Measurements from ENCODE around the gene RPIA. TPM values are rescaled to one million over a fixed set of nuclear protein-coding genes. Genes with fewer than 3 reads are reported as not detected.
A peak's percentile ranks its signal among the peaks of the same experiment; 100 is the strongest.

RPIA gene
- total and polyA plus RNA-seq, 2 donors (not counting 1 experiment from before 2014, with no cell fraction given), result 6.4 to 9.4 TPM

GRCh38 chr2:88747990-88748389 is 56.5 kb downstream of the RPIA start:
- no peak for TF ChIP-seq EZH2 (IDR thresholded peaks at IDR 0.05; ENCODE audit: low read length, missing control alignments)
- TF ChIP-seq, protein P1, sequence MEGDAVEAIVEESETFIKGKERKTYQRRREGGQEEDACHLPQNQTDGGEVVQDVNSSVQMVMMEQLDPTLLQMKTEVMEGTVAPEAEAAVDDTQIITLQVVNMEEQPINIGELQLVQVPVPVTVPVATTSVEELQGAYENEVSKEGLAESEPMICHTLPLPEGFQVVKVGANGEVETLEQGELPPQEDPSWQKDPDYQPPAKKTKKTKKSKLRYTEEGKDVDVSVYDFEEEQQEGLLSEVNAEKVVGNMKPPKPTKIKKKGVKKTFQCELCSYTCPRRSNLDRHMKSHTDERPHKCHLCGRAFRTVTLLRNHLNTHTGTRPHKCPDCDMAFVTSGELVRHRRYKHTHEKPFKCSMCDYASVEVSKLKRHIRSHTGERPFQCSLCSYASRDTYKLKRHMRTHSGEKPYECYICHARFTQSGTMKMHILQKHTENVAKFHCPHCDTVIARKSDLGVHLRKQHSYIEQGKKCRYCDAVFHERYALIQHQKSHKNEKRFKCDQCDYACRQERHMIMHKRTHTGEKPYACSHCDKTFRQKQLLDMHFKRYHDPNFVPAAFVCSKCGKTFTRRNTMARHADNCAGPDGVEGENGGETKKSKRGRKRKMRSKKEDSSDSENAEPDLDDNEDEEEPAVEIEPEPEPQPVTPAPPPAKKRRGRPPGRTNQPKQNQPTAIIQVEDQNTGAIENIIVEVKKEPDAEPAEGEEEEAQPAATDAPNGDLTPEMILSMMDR (conservative IDR thresholded peaks at IDR 0.05 in 1 of 2, IDR thresholded peaks at IDR 0.05 in 1 of 2; ENCODE audit: low read depth in 1 of 2, low read length in 2 of 2), result no peak

DNA sequence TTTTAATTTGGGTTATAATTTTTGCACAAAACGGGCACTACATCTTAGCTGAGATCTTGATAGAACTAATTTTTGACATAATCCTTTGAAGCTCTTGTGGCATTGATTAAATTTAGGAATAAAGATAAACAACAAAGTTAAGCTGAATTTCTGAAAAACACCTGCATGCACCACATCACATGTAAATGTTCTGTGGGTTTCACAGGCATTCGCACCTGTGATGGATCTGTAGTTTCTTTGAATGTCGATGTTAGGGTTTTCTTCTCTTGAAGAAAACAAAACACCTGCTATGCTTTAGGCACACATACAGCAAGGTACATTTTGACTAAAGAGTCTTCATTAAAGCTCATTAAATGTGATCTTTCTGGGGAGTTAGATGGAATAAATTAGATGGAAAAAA is 60.3 kb downstream of the RPIA start:
- Histone ChIP-seq H3K4me3 (replicated peaks in 1 of 4; ENCODE audit: control extremely low read depth in 1 of 4, insufficient read depth in 1 of 4, low read depth in 3 of 4, low read length in 4 of 4) (no peak overlapping the region), H3K27ac (ENCODE audit: insufficient read depth, low read length) (no peak overlapping the region), H3K27me3 (ENCODE audit: control insufficient read depth, insufficient read depth, low read length) (no peaks in the 10 kb centered on the region), H3K4me2 (ENCODE audit: extremely low read depth, insufficient read depth, low read length) (no peak overlapping the region), H2AFZ (ENCODE audit: low read length) (no peak overlapping the region), H3K79me2 (ENCODE audit: control insufficient read depth, insufficient read depth, low read length) (no peaks in the 10 kb centered on the region), H3K9me3 (ENCODE audit: control insufficient read depth, insufficient read depth, low read depth, low read length) (no peaks in the 10 kb centered on the region), H3K9ac (ENCODE audit: insufficient read depth, low read length) (no peak overlapping the region), H3K4me1 (ENCODE audit: control insufficient read depth, extremely low read depth, insufficient read depth, low read length) (no peaks in the 10 kb centered on the region), H4K20me1 (ENCODE audit: control insufficient read depth, extremely low read depth, insufficient read depth, low read length) (no peaks in the 10 kb centered on the region), H3K36me3 (ENCODE audit: control insufficient read depth, insufficient read depth, low read length) (no peaks in the 10 kb centered on the region)
- TF ChIP-seq, protein P1 (conservative IDR thresholded peaks at IDR 0.05 in 1 of 2, IDR thresholded peaks at IDR 0.05 in 1 of 2; ENCODE audit: low read depth in 1 of 2, low read length in 2 of 2), result no peak
- no peak for TF ChIP-seq EZH2 (IDR thresholded peaks at IDR 0.05; ENCODE audit: low read length, missing control alignments)
- no peak for DNase-seq (ENCODE audit: low read depth in 2 of 2)

More at GRCh38 chr2:88747990-88748389, 56.5 kb downstream of the RPIA start:
- no peaks in the 10 kb centered on the region for H3K9me3 ChIP-seq (ENCODE audit: control insufficient read depth, insufficient read depth, low read depth, low read length)
- no peaks in the 10 kb centered on the region for H3K4me1 ChIP-seq (ENCODE audit: control insufficient read depth, extremely low read depth, insufficient read depth, low read length)
- H3K27me3 ChIP-seq (ENCODE audit: control insufficient read depth, insufficient read depth, low read length), result no peaks in the 10 kb centered on the region
- H2AFZ ChIP-seq (ENCODE audit: low read length), result no peak overlapping the region
- no peak overlapping the region for H3K9ac ChIP-seq (ENCODE audit: insufficient read depth, low read length)
- no peaks in the 10 kb centered on the region for H3K36me3 ChIP-seq (ENCODE audit: control insufficient read depth, insufficient read depth, low read length)
- H3K4me3 ChIP-seq (replicated peaks in 1 of 4; ENCODE audit: control extremely low read depth in 1 of 4, insufficient read depth in 1 of 4, low read depth in 3 of 4, low read length in 4 of 4), result no peak overlapping the region
- H3K79me2 ChIP-seq (ENCODE audit: control insufficient read depth, insufficient read depth, low read length), result no peaks in the 10 kb centered on the region
- DNase-seq (ENCODE audit: low read depth in 2 of 2), result no peak
- H4K20me1 ChIP-seq (ENCODE audit: control insufficient read depth, extremely low read depth, insufficient read depth, low read length), result no peaks in the 10 kb centered on the region
- no peak overlapping the region for H3K27ac ChIP-seq (ENCODE audit: insufficient read depth, low read length)
- H3K4me2 ChIP-seq (ENCODE audit: extremely low read depth, insufficient read depth, low read length), result no peak overlapping the region

DNA sequence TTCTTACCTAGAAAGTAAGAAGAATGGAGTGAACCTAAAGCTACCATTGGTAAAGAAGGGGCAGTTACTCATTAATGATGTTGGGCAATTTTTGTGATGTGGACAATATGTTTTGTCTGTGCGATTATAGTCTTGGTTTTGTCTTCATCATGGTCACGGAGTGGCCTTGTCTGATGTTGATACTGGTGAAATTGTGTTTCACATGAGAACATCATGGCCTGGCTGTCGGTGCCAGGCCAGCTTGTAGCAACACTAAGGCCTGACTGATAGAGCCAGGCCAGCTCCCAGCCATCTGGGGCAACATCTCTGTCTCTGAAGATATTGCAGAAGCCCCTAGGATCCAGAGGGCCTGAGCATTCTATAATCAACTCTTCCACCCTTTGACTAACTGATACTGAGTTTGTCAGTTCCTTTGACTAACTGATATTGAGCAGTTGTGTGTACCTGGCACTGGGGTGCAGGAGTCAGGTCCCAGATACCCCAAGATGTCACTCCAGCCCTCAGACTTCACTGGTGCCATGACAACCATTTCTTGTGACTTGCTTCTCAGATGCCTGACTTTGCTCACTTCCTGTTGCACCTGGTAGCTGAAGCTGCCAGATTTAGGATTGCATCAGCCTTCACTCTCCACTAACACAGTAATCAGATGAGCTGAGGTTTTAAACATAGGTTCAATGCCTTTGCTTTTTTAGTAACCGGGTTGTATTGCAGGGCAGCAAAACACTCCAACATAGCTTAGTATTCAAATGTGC is 62.5 kb downstream of the RPIA start:
- H3K9me3 ChIP-seq (ENCODE audit: control insufficient read depth, insufficient read depth, low read depth, low read length), result no peaks in the 10 kb centered on the region
- TF ChIP-seq EZH2 (IDR thresholded peaks at IDR 0.05; ENCODE audit: low read length, missing control alignments), result no peak
- TF ChIP-seq, protein P1 (conservative IDR thresholded peaks at IDR 0.05 in 1 of 2, IDR thresholded peaks at IDR 0.05 in 1 of 2; ENCODE audit: low read depth in 1 of 2, low read length in 2 of 2), result no peak
- DNase-seq (ENCODE audit: low read depth in 2 of 2), result peak in 1 of 2 donors; percentile 9
- no peaks in the 10 kb centered on the region for H3K79me2 ChIP-seq (ENCODE audit: control insufficient read depth, insufficient read depth, low read length)
- no peaks in the 10 kb centered on the region for H3K27me3 ChIP-seq (ENCODE audit: control insufficient read depth, insufficient read depth, low read length)
- H3K4me3 ChIP-seq (replicated peaks in 1 of 4; ENCODE audit: control extremely low read depth in 1 of 4, insufficient read depth in 1 of 4, low read depth in 3 of 4, low read length in 4 of 4), result no peak overlapping the region
- no peaks in the 10 kb centered on the region for H3K36me3 ChIP-seq (ENCODE audit: control insufficient read depth, insufficient read depth, low read length)
- H4K20me1 ChIP-seq (ENCODE audit: control insufficient read depth, extremely low read depth, insufficient read depth, low read length), result no peaks in the 10 kb centered on the region
- H3K9ac ChIP-seq (ENCODE audit: insufficient read depth, low read length), result no peak overlapping the region
- H3K4me1 ChIP-seq (ENCODE audit: control insufficient read depth, extremely low read depth, insufficient read depth, low read length), result no peaks in the 10 kb centered on the region
- H3K4me2 ChIP-seq (ENCODE audit: extremely low read depth, insufficient read depth, low read length), result no peak overlapping the region
- H3K27ac ChIP-seq (ENCODE audit: insufficient read depth, low read length), result no peak overlapping the region
- H2AFZ ChIP-seq (ENCODE audit: low read length), result no peak overlapping the region
